GM12873 (cell line): Measurements from ENCODE around the gene SERPINA4.

Experiments used
- TF ChIP-seq, protein P1 (sequence below): IDR thresholded peaks from 2 replicates; pipeline ENCODE4 v1.5.1; 2012; ENCODE audit warnings: low read depth, mild to moderate bottlenecking, moderate library complexity, low read length, control low read depth; ENCODE audit not compliant: insufficient read depth; ENCODE audit errors: missing control alignments

Gene SERPINA4

DNA sequence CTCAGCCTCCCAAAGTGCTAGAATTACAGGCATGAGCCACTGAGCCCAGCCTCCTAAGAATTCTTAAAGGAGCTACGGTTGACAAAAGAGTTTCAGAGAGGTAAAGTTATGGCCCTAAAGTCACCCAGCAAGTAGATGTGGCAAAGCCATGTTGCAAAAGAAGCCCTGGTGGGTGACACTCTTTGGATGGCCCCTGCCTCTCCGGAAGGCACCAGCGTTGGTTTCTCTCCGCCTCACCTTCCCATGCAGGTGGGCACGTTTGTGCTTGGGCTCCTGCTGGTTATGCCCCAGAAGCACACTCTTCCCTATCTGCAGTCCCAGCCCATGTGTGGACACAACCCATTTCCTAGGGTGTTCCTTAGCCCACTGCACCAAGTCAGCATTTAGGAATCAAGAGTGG is 41.5 kb downstream of the SERPINA4 start:
- TF ChIP-seq, protein P1, sequence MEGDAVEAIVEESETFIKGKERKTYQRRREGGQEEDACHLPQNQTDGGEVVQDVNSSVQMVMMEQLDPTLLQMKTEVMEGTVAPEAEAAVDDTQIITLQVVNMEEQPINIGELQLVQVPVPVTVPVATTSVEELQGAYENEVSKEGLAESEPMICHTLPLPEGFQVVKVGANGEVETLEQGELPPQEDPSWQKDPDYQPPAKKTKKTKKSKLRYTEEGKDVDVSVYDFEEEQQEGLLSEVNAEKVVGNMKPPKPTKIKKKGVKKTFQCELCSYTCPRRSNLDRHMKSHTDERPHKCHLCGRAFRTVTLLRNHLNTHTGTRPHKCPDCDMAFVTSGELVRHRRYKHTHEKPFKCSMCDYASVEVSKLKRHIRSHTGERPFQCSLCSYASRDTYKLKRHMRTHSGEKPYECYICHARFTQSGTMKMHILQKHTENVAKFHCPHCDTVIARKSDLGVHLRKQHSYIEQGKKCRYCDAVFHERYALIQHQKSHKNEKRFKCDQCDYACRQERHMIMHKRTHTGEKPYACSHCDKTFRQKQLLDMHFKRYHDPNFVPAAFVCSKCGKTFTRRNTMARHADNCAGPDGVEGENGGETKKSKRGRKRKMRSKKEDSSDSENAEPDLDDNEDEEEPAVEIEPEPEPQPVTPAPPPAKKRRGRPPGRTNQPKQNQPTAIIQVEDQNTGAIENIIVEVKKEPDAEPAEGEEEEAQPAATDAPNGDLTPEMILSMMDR = no peak

DNA sequence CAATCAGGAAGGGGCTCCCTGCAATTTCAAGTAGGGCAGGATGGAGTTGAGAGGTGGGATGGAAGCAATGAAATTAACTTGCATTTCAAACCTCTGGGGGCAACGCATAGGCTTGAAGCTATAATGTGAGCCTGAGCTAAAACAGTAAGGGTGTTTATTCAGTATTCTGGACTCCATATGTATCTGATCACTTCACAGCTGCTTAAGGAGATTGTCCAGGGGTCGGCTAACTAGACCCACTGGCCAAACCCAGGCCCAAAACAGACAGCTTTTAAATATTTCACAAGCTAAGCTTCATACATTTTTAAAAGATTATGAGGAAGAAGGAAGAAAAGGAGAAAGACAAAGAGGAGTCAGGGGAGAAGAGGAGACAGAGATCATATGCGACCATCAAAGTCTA is 44.1 kb downstream of the SERPINA4 start:
- TF ChIP-seq, protein P1 = no peak

DNA sequence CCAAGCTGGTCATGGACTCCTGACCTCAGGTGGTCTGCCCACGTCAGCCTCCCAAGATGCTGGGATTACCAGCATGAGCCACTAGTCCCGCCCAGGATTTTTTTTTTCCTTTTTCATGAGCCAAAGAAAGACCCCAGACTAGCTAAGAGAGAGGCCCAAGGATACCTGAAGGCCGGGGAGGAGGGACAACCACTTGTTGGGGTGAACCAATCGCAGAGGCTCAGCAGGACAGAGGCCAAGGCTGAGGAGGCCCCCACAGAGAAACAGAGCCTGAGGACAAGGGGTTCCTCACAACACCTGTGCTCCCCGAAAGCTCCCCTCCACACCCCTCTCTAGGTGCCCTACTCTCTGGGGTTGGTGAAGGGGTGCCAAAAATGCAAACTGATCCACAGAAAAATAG is 49.9 kb downstream of the SERPINA4 start:
- TF ChIP-seq, protein P1 = no peak

DNA sequence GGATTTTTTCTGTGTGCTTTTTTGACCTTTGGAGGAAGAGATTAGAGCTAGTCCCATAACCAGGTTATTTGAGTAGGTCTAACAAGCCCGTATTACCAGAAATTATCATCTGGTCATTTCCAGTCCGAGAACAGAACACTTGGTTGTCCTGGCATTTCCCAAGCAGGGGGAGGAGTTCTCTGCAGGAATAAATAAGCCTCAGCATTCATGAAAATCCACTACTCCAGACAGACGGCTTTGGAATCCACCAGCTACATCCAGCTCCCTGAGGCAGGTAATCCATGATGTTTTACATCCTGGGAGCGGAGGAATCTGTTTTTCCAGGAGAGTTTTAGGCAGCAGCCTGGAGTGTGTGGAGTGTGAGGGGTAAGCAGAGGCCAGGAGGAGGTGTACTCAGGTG is 50.9 kb downstream of the SERPINA4 start, which contains the start of gene SERPINA3:
TSS of gene SERPINA3 (plus strand) at position 218 of the 400 bp plus-strand sequence. CDS start 2,051 bp downstream, outside the sequence.
- TF ChIP-seq, protein P1 = no peak

DNA sequence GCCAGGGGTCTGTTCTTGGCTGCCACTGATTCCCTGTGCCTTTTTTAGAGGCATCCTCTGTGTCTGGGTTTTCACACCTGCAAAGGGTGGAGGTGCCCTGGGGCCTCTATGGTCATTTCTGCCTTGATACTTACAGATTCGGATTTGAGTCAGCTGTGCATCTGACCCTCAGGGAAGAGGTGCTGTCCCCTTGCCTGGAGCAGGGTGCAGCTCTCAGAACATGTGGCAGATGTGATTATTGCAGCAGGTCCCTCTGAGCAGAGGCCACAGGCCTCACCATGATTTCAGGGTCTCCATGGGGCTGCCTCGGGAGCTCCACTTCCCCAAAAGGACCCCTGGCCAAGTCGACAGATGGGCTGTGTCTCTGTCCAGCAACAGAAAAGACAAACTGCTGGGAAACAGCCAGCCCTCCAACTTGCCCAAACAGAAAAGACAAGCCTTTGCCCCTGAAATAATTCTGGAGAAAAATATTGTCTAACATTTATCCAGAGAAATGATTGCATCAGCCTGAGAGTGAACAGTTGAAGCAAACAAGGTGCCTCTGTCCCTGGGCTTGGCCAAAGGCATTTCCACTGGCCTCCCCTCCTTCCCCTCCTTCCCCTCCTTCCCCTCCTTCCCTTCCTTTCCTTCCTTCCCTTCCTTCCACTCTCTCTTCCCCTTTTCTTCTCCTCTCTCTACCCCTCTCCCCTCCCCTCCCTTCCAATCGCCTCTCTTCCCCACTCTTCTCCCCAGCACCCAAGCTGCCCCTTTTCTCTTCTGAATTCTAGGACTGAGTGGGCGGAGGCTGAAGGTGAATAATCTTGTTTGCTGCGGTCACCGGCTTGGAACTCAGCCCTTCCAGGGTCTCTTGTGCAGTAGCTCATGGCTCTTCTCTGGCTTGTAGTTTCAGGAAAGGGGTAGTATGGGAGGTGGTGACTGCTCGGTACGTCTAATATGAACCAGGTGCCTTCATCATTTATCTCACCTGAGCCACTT is 51.6 kb downstream of the SERPINA4 start:
- TF ChIP-seq, protein P1 = no peak

DNA sequence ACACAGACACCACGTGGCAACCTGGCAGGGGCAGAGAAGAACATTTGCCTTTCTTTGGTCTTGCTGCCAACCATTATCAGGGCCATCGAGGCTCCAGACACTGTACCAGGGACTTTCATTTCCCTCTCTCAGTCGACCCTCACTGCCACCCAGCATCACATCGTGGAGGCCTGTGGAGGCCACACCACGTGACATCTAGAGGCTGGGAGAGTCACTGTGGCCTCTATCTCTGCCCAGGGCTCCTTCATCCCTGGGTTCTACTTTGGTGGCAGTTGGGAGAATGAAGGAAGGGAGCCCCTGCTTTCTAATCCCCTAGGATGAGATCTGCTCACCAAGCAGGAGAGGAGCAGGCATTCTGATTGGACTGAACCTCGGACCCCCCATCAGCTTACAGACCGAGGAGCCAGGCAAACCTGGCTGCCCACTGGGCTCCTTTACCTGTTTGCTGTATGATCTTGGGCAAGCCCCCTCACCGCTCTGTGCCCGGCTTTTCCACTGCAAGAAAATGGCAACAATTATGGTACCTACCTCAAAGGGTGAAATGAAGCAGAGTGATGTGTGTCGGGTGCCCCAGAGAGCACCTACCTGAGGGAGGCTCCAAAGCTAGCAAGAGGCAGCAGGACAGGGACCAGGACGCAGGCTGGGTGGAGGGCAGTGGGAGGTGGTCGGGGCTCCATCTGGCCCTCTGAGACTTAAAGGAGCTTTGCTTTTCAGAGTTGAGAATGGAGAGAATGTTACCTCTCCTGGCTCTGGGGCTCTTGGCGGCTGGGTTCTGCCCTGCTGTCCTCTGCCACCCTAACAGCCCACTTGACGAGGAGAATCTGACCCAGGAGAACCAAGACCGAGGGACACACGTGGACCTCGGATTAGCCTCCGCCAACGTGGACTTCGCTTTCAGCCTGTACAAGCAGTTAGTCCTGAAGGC is 52.7 kb downstream of the SERPINA4 start:
- TF ChIP-seq, protein P1 = no peak

DNA sequence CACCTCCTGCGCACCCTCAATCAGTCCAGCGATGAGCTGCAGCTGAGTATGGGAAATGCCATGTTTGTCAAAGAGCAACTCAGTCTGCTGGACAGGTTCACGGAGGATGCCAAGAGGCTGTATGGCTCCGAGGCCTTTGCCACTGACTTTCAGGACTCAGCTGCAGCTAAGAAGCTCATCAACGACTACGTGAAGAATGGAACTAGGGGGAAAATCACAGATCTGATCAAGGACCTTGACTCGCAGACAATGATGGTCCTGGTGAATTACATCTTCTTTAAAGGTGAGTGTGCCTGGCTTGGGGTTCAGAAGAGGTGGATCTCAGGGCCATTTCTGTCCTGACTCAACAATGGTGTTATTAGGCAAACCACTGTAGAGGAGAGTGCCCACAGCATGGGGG is 53.6 kb downstream of the SERPINA4 start:
- TF ChIP-seq, protein P1 = no peak
